Cardiac fibroblast (primary cell): Measurements from ENCODE around the gene WDR90.

Source experiments
- DNase-seq, 2 donors: peaks; one replicate each; pipeline versions ENCODE4 v3.0.0 to v3.0.0-alpha.2; 2010; ENCODE audit warnings: low read depth in 2 of 2
- H3K4me3 ChIP-seq, 2 donors: replicated peaks in 1 of 2; 1 replicate in 1 of 2; 2 replicates in 1 of 2; pipeline ENCODE4 v1.5.1; 2011; ENCODE audit warnings: low read depth in 2 of 2, low read length in 2 of 2, mild to moderate bottlenecking in 2 of 2, moderate library complexity in 1 of 2
- TF ChIP-seq, protein P1 (sequence below): IDR thresholded peaks from one replicate; pipeline ENCODE4 v1.5.1; 2011; ENCODE audit warnings: low read depth, mild to moderate bottlenecking, low read length, inconsistent platforms

WDR90 gene

GRCh38 chr16:609984-610383 lies 39.2 kb upstream of the WDR90 start:
- TF ChIP-seq, protein P1, sequence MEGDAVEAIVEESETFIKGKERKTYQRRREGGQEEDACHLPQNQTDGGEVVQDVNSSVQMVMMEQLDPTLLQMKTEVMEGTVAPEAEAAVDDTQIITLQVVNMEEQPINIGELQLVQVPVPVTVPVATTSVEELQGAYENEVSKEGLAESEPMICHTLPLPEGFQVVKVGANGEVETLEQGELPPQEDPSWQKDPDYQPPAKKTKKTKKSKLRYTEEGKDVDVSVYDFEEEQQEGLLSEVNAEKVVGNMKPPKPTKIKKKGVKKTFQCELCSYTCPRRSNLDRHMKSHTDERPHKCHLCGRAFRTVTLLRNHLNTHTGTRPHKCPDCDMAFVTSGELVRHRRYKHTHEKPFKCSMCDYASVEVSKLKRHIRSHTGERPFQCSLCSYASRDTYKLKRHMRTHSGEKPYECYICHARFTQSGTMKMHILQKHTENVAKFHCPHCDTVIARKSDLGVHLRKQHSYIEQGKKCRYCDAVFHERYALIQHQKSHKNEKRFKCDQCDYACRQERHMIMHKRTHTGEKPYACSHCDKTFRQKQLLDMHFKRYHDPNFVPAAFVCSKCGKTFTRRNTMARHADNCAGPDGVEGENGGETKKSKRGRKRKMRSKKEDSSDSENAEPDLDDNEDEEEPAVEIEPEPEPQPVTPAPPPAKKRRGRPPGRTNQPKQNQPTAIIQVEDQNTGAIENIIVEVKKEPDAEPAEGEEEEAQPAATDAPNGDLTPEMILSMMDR: no peak
- H3K4me3 ChIP-seq: no peak overlapping the region
- no peak for DNase-seq

DNA sequence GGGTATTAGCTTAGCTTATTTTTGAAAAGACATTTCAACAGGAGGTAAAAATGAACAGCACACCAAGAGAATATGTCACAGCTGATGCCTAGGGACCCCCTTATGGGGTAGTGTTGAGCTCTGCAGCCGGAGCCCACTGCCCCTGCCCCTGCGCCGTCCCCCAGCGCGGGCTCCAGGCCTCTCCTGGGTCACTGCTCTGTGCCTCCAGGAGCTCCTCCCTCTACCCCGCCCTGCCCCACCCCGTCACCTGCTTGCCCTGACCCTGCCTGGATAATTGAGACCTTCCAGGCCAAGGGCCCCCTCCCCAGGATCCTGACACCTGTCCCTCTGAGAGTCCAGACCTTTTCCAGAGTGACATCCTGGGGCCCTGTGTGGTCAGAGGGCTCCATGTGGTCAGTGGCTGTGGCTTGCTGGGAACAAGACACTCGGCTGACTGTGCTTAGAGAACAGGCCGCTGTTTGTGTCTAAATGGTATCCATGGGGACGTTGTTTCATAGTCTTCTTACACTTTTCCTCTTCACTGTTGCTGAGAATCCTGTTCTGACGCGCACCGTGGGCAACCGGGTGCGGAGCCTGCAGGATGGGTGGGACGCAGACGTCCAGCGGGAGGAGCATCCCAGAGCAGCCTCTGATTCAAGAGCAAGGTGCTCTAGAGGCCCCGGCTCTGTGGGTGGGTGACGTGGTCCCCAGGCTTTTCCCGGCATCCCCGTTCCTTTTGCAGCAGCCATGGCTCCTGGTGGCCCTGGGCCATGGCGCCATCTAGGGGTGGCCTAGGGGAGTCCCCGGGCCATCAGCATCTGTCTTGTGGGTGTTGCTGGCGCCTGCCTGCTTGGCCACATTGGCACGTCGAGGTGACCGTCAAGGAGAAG lies 38.4 kb upstream of the WDR90 start:
- H3K4me3 ChIP-seq: no peak overlapping the region
- TF ChIP-seq, protein P1: peak; percentile 53
- peak in 1 of 2 donors; percentile 31 for DNase-seq

DNA sequence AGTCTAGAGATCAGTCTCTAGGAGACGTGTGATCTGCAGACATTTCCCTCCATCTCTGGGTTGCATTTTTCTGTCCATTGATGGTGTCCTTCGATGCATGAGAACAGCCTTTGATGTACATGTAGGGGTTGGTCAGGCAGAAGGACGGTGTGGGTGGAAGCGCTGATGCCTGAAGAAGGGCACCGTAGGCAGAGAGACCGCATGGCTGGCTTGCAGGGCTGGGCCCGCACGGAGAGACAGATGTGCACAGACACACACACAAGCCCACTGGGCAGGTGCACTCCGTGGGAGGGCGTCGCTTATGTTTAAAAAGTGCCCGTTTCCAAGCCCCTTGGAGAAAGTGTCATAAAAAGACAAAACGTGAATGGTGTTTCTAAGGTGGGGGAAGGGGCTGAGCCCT lies 34.0 kb upstream of the WDR90 start:
- no peak for DNase-seq
- TF ChIP-seq, protein P1: no peak
- no peak overlapping the region for H3K4me3 ChIP-seq

DNA sequence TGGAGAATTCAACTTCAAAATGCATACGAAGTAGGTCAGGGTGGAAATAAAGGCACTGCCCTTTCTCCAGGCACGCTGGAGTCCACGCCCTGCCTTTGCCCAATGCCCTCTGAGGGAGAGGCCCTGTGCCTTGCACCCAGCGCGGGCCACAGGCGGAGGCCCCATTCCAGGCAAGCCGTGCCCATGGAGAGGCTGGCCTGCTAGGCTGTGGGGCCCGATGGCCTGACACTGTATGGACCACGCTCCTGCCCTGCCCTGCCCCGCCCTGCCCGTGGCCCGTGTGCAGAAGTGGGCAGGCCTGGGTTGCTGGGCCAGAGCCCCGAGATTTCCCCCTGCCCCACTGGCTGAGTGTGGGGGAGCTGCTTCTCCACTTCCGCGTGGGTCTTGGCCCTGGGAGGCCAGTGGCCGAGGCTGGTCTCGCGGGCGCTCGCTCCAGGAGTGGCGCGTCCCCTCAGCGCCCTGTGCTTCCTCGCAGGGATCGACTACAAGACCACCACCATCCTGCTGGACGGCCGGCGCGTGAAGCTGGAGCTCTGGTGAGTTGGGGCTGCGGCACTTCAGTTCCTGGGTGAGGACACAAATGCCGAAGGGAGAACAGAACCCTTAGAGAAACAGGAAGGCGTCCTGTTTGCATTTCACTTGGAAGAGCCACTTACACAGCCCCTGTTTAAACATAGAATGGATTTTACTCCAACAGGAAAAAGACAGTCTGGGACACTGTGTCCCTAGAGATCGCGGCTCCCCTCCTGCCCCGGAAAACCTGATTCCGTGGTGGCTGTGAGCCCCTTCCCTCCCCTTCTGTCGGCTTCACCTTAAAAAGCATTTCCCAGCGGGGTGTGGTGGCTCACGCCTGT lies 32.2 kb upstream of the WDR90 start:
- DNase-seq: no peak
- TF ChIP-seq, protein P1: no peak
- H3K4me3 ChIP-seq: no peak overlapping the region

DNA sequence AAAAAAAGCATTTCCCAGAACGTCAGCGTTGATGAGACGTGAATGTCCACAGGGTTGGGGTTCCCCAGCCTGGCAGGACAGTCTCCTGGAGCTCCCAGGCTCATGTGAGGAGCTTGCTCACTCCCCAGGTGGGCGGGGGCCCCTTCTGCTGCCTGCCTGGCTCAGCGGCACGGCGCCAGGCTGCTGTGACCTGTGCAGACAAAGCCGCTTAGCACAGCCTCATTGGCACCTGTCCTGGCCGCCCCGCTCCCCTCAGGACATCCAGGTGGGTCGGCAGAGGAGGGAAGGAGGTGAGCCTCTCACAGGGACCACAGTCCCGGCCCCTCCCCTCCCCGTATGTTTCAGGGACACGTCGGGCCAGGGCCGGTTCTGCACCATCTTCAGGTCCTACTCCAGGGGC lies 31.3 kb upstream of the WDR90 start:
- H3K4me3 ChIP-seq: no peak overlapping the region
- TF ChIP-seq, protein P1: no peak
- DNase-seq: no peak

DNA sequence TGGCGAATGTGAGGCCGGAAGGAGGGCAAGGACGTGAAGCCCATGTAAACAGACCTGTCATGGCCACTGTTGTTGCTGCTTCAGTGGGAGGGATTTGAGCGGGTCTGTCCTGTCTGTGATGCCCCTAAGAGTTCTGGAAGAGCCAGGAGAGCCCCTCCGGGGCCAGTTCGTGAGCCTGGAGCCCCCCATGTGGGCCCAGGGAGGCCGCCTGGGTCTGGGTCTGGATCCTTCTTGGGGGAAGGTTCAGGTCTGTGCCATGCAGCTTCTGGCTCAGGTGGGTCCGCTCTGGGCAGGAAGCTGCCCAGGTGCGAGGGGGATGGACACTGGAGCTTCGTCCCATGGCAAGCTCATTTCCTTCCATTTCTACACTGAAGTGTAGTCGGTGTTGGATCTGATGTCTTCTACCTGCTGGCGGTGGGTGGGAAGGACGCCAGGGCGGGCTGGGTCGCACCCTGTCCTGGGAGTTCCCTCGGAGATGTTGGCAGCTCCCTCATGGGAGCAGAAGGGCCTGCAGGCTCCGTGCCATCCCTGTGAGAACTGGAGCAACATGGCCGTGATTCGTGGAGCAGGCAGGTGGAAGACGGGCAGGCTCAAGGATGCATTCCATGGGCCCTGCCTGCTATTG lies 29.6 kb upstream of the WDR90 start:
- no peak overlapping the region for H3K4me3 ChIP-seq
- no peak for DNase-seq

More for the DNA sequence above, 29.6 kb upstream of the WDR90 start:
- TF ChIP-seq, protein P1: no peak
